Tibial artery (tissue), 4 donors: Measurements from ENCODE around the gene CTNND2.

Experiments
- DNase-seq, 2 donors: peaks; one replicate each; pipeline ENCODE4 v3.0.0-alpha.2; 2019
- H3K27ac ChIP-seq, 2 donors: fragments of 200-600 bp; sonication (generic) in 1 of 2; 1 replicate in 1 of 2; 2 replicates in 1 of 2; pipeline ENCODE4 v1.5.1; 2018 to 2019; ENCODE audit warnings: mild to moderate bottlenecking in 1 of 2
- H3K27me3 ChIP-seq, 2 donors: fragments of 200-600 bp; sonication (generic) in 1 of 2; one replicate each; pipeline versions ENCODE4 v1.5.1 to v1.6.0; 2016 to 2019
- H3K36me3 ChIP-seq, 3 donors: fragments of 200-600 bp; sonication (generic) in 2 of 3; one replicate each; pipeline ENCODE4 v1.5.1; 2016 to 2019; ENCODE audit warnings: mild to moderate bottlenecking in 2 of 3
- H3K4me1 ChIP-seq, 4 donors: fragments of 200-600 bp; sonication (generic) in 2 of 4; 1 replicate in 3 of 4; 2 replicates in 1 of 4; pipeline ENCODE4 v1.5.1; 2016 to 2019
- H3K4me3 ChIP-seq, 2 donors: fragments of 200-600 bp; sonication (generic) in 1 of 2; 1 replicate in 1 of 2; 2 replicates in 1 of 2; pipeline ENCODE4 v1.5.1; 2018 to 2019; ENCODE audit warnings: mild to moderate bottlenecking in 2 of 2
- H3K9me3 ChIP-seq, 3 donors: fragments of 200-600 bp; sonication (generic) in 1 of 3; one replicate each; pipeline ENCODE4 v1.5.1; 2016 to 2019
- intact Hi-C: fragments of 100-400 bp; cut with DNase I; formaldehyde crosslinking; loops from one replicate; pipeline ENCODE4 v1.15.0; 2023; ENCODE audit warnings: low total_unique reads
- TF ChIP-seq, protein P1 (sequence below), 2 experiments: fragments of 200-600 bp in 1 of 2; fragments of 450-650 bp in 1 of 2; IDR thresholded peaks; one replicate each; pipeline ENCODE4 v1.5.1; 2017 to 2019; ENCODE audit warnings: antibody characterized with exemption in 2 of 2, mild to moderate bottlenecking in 1 of 2, moderate library complexity in 1 of 2

Gene CTNND2

DNA sequence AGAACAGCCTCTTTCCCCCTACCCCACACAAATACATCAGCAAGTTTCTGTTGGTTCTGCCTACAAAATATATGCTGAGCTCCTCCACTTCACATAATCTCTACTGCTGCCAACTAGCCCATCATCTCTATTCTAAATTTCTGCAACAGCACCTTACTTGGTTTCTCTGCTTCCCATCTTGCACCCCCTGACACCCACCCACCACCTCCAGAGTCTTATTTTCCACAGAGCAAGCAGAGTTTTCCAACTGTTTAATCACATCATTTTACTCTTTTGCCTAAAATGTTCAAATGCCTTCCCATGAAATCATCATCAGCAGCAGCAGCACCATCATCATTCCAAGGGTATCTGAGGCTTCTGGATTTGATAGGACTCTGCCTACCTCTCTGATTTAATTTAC lies 295.7 kb downstream of the CTNND2 start:
- H3K4me3 ChIP-seq = no peak overlapping the region
- no peaks in the 10 kb centered on the region for H3K27me3 ChIP-seq
- TF ChIP-seq, protein P1, sequence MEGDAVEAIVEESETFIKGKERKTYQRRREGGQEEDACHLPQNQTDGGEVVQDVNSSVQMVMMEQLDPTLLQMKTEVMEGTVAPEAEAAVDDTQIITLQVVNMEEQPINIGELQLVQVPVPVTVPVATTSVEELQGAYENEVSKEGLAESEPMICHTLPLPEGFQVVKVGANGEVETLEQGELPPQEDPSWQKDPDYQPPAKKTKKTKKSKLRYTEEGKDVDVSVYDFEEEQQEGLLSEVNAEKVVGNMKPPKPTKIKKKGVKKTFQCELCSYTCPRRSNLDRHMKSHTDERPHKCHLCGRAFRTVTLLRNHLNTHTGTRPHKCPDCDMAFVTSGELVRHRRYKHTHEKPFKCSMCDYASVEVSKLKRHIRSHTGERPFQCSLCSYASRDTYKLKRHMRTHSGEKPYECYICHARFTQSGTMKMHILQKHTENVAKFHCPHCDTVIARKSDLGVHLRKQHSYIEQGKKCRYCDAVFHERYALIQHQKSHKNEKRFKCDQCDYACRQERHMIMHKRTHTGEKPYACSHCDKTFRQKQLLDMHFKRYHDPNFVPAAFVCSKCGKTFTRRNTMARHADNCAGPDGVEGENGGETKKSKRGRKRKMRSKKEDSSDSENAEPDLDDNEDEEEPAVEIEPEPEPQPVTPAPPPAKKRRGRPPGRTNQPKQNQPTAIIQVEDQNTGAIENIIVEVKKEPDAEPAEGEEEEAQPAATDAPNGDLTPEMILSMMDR (IDR thresholded peaks at IDR 0.05) = no peak
- DNase-seq = no peak
- no peak overlapping the region for H3K27ac ChIP-seq
- intact Hi-C loops = no loop called here
- no peaks in the 10 kb centered on the region for H3K9me3 ChIP-seq
- no peaks in the 10 kb centered on the region for H3K36me3 ChIP-seq
- H3K4me1 ChIP-seq = no peaks in the 10 kb centered on the region

GRCh38 chr5:11607944-11608483 lies 296.2 kb downstream of the CTNND2 start:
- Histone ChIP-seq H3K4me1 (no peaks in the 10 kb centered on the region), H3K4me3 (no peak overlapping the region), H3K27ac (no peak overlapping the region), H3K36me3 (no peaks in the 10 kb centered on the region), H3K27me3 (no peaks in the 10 kb centered on the region), H3K9me3 (no peaks in the 10 kb centered on the region)
- intact Hi-C loops = no loop called here
- DNase-seq = no peak
- TF ChIP-seq, protein P1 (IDR thresholded peaks at IDR 0.05) = no peak

- Histone ChIP-seq H3K27ac (no peak overlapping the region), H3K9me3 (no peaks in the 10 kb centered on the region), H3K27me3 (no peaks in the 10 kb centered on the region), H3K4me1 (no peaks in the 10 kb centered on the region), H3K36me3 (no peaks in the 10 kb centered on the region), H3K4me3 (no peak overlapping the region)
- DNase-seq = no peak
- intact Hi-C loops = no loop called here
- TF ChIP-seq, protein P1 (IDR thresholded peaks at IDR 0.05) = no peak
Measured at GRCh38 chr5:11602298-11602697, 301.9 kb downstream of the CTNND2 start.

- Histone ChIP-seq H3K27ac (no peak overlapping the region), H3K36me3 (no peaks in the 10 kb centered on the region), H3K27me3 (no peaks in the 10 kb centered on the region), H3K9me3 (no peaks in the 10 kb centered on the region), H3K4me1 (no peaks in the 10 kb centered on the region), H3K4me3 (no peak overlapping the region)
- no peak for DNase-seq
- TF ChIP-seq, protein P1 (IDR thresholded peaks at IDR 0.05) = no peak
- intact Hi-C loops = no loop called here
Measured at GRCh38 chr5:11599499-11599898, 304.7 kb downstream of the CTNND2 start.

- Histone ChIP-seq H3K36me3 (no peaks in the 10 kb centered on the region), H3K27me3 (no peaks in the 10 kb centered on the region), H3K4me1 (no peaks in the 10 kb centered on the region), H3K9me3 (no peaks in the 10 kb centered on the region), H3K27ac (no peak overlapping the region), H3K4me3 (no peak overlapping the region)
- TF ChIP-seq, protein P1 (IDR thresholded peaks at IDR 0.05) = no peak
- no peak for DNase-seq
- intact Hi-C loops = no loop called here
Measured at GRCh38 chr5:11596657-11597071, 307.6 kb downstream of the CTNND2 start.

DNA sequence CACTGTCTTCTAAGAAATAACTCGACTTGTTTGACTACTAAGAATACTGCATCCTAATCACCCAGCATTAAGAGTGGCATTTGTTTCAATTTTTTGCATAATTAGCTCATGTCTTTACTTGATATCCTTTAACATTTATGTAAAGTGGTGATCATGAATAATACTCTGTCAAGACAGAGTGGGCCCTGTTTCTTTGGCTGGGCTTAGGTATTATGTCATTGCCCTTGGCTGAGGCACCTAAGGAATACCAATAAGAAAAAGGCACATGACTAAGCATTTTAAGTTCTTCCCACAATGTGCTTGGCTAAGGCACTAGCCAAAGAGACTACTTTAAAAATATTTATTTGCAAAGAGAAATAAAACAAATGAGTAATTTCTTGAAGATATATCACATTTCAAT lies 308.1 kb downstream of the CTNND2 start:
- H3K27me3 ChIP-seq = no peaks in the 10 kb centered on the region
- no peak for DNase-seq
- no peak overlapping the region for H3K4me3 ChIP-seq
- H3K4me1 ChIP-seq = no peaks in the 10 kb centered on the region
- H3K9me3 ChIP-seq = no peaks in the 10 kb centered on the region
- H3K27ac ChIP-seq = no peak overlapping the region
- intact Hi-C loops = no loop called here
- no peaks in the 10 kb centered on the region for H3K36me3 ChIP-seq
- TF ChIP-seq, protein P1 (IDR thresholded peaks at IDR 0.05) = no peak
